Liver (tissue), 3 donors: ENCODE data around the gene TGFBR1.

Source experiments
- CTCF ChIP-seq: fragments of 150-350 bp; IDR thresholded peaks from 2 replicates; pipeline ENCODE4 v1.5.1; 2017; ENCODE audit warnings: improper control_type of control experiment, low read depth, low read length; ENCODE audit not compliant: missing input control
- GABPA ChIP-seq, 2 donors: IDR thresholded peaks in 1 of 2; conservative IDR thresholded peaks in 1 of 2; 2 replicates each; pipeline ENCODE4 v1.6.1; 2016; ENCODE audit warnings: antibody characterized with exemption in 2 of 2, mild to moderate bottlenecking in 1 of 2, moderate library complexity in 1 of 2
- YY1 ChIP-seq: IDR thresholded peaks from 2 replicates; pipeline ENCODE4 v1.6.1; 2016; ENCODE audit warnings: antibody characterized with exemption, mild to moderate bottlenecking
- ZBTB33 ChIP-seq: IDR thresholded peaks from 2 replicates; pipeline ENCODE4 v1.6.1; 2016; ENCODE audit warnings: antibody characterized with exemption
- donor health status: healthy.
- donor health status: healthy.

GRCh38 chr9:99074902-99075245 lies 30.0 kb upstream of the TGFBR1 start:
- TF ChIP-seq CTCF (no peak), YY1 (no peak), ZBTB33 (no peak), GABPA (IDR thresholded peaks at IDR 0.05 in 1 of 2, conservative IDR thresholded peaks at IDR 0.05 in 1 of 2) (no peak)
